Cerebellar cortex (tissue), 1 donor: ENCODE measurements around the gene LZTS2.

Experiments
- DNase-seq: peaks from one replicate; pipeline ENCODE4 v3.0.0-alpha.2; 2015; ENCODE audit warnings: low spot score

The LZTS2 gene

DNA sequence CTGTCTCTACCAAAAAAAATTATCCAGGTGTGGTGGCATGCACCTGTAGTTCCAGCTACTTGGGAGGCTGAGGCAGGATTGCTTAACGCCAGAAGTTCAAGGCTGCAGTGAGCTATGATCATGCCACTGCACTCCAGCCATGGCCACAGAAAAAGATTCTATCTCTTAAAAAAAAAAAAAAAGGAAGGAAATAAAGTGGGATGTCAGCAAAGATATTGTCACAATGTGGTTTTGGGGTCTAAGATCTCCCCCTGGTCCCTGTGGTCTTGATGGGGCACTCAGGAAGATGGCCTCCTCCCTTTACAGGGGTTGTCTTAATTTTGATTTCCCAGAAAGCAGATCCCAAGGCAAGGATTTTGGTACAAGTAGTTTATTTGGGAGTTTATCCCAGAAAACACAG, 54.7 kb downstream of the LZTS2 start:
- DNase-seq, result no peak

DNA sequence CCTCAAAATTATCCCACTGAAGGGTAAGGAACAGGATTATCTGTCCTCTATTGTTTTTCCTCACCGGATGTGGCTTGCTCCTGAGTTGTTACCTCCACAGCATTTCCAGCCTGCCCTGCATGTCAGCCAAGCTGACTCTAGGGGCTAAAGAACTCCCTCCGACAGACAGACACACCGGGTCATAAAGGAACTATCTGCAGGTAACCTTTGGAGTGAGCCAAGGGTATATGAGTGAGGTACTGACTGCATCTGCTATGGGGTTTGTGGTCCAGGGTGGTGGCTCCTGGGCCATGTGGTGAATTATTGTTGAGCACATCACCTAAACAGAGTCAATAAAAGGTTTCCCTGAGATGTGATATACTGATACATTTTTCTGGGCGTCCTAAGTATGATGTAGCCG, 55.3 kb downstream of the LZTS2 start:
- DNase-seq, result no peak

DNA sequence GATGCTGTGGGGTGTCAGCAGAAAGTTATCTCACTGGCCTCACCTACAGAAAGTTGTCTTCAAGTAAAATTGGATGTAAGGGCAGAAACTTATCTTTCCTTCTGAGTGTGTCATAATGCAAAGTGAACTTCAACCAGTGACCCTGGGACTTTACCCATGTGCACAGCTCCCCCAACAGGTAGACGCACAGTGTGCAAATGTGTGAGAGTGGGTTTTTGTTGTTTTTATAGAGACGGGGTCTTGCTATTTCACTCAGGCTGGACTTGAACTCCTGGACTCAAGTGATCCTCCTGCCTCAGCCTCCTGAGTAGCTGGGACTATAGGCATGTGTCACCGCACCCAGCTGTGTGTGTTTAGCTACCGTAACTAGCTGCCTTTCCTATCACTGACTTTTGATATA, 55.8 kb downstream of the LZTS2 start:
- no peak for DNase-seq

DNA sequence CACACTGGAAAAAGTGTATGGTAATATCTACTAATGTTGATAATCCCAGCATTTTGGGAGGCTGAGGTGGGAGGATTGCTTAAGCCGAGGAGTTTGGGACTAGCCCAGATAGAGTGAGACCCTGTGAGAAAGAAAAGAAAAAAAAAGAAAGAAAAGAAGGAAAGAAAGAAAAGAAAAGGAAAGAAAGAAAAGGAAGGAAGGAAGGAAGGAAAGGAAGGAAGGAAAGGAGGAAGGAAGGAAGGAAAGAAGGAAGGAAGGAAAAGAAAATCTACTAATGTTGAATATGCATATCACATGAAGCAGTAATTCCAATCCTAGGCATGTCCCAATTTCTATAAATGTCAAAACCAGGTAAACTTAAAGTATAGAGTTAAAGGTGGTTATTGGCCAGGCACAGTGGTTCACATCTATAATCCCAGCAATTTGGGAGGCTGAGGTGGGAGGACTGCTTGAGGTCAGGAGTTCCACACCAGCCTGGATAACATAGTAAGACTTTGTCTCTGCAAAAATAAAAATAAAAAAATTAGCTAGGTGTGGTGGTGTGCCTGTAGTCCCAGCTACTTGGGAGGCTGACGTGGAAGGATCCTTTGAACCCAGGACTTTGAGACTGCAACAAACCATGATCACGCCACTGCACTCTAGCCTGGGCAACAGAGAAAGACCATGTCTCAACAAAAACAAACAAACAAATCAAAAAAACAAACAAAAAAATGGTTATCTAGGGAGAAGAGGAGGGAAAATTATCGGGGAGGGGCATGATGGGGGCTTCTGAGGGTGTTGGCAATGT, 57.0 kb downstream of the LZTS2 start:
- no peak for DNase-seq
